HepG2 (cell line): ENCODE data around the gene ROMO1. TPM values are rescaled to one million over a fixed set of nuclear protein-coding genes. Genes with fewer than 3 reads are reported as not detected.
A peak's percentile ranks its signal among the peaks of the same experiment; 100 is the strongest.

ENCODE experiments used
- EHMT2 ChIP-seq: fragments of 200-600 bp; sonication (generic); IDR thresholded peaks from 2 replicates; pipeline ENCODE4 v1.7.0; 2017; ENCODE audit warnings: antibody characterized with exemption, low read depth, low read length, borderline replicate concordance
- HOXD1 ChIP-seq: sonication (generic); formaldehyde crosslinking; IDR thresholded peaks from 2 replicates; pipeline ENCODE4 v1.5.0; 2020; ENCODE audit warnings: missing genetic modification reagents
- MED13 ChIP-seq: sonication (generic); formaldehyde crosslinking; IDR thresholded peaks from 2 replicates; pipeline ENCODE4 v1.5.0; 2020; ENCODE audit warnings: missing genetic modification reagents
- SP140L ChIP-seq: sonication (generic); formaldehyde crosslinking; IDR thresholded peaks from 2 replicates; pipeline ENCODE4 v1.4.0; 2020; ENCODE audit warnings: missing genetic modification reagents, borderline replicate concordance
- ZMYM2 ChIP-seq: sonication (generic); formaldehyde crosslinking; IDR thresholded peaks from 2 replicates; pipeline ENCODE4 v1.8.0; 2022; ENCODE audit warnings: mild to moderate bottlenecking, missing genetic modification reagents
- ZNF232 ChIP-seq: sonication (generic); formaldehyde crosslinking; IDR thresholded peaks from 2 replicates; pipeline ENCODE4 v1.4.0; 2020; ENCODE audit warnings: missing genetic modification reagents, borderline replicate concordance
- ZNF468 ChIP-seq: sonication (generic); formaldehyde crosslinking; IDR thresholded peaks from 2 replicates; pipeline ENCODE4 v1.8.0; 2022; ENCODE audit warnings: mild to moderate bottlenecking, moderate library complexity, missing genetic modification reagents
- ZNF672 ChIP-seq: sonication (generic); formaldehyde crosslinking; IDR thresholded peaks from 2 replicates; pipeline ENCODE4 v1.8.1; 2022; ENCODE audit warnings: missing genetic modification reagents
- ZNF770 ChIP-seq: sonication (generic); formaldehyde crosslinking; IDR thresholded peaks from 2 replicates; pipeline ENCODE4 v1.5.0; 2020; ENCODE audit warnings: mild to moderate bottlenecking, missing genetic modification reagents
- polyA plus RNA-seq, 8 experiments: library from polyadenylated mRNA; depleted of rRNA in 3 of 8; stranded (reverse) in 7 of 8; unstranded in 1 of 8; fragments of >200 nt; fragmentation: Illumina TruSeq in 4 of 8; extraction: Trizol in 4 of 8; gene quantifications; 2 replicates each; pipeline versions ENCODE4 v1.2.1 to v1.2.3, GENCODE V29; 2011 to 2016; ENCODE audit warnings: low read depth in 4 of 8, missing spikeins in 1 of 8, mixed read lengths in 1 of 8; ENCODE audit not compliant: insufficient read depth in 1 of 8
- total RNA-seq, 5 experiments: library from RNA; depleted of rRNA; stranded (reverse); fragments of >200 nt; fragmentation: Illumina TruSeq; extraction: Trizol; gene quantifications; 2 replicates each; pipeline ENCODE4 v1.2.3, GENCODE V29; 2016; ENCODE audit warnings: low read depth in 1 of 5
- TF ChIP-seq, protein P1 (sequence below): sonication (generic); formaldehyde crosslinking; IDR thresholded peaks from 2 replicates; pipeline ENCODE4 v1.4.0; 2020; ENCODE audit warnings: mild to moderate bottlenecking, missing genetic modification reagents
- TF ChIP-seq, protein P2 (sequence below), 2 experiments: sonication (generic) in 1 of 2; formaldehyde crosslinking in 1 of 2; IDR thresholded peaks; 2 replicates each; pipeline versions ENCODE4 v1.6.1 to v1.9.0; 2014 to 2022; ENCODE audit warnings: antibody characterized with exemption in 1 of 2, borderline replicate concordance in 1 of 2, inconsistent platforms in 1 of 2, low read depth in 1 of 2, missing genetic modification reagents in 1 of 2
- TF ChIP-seq, protein P3 (sequence below): sonication (generic); formaldehyde crosslinking; IDR thresholded peaks from 2 replicates; pipeline ENCODE4 v1.4.0; 2020; ENCODE audit warnings: mild to moderate bottlenecking, missing genetic modification reagents
- TF ChIP-seq, protein P4 (sequence below): IDR thresholded peaks from 2 replicates; pipeline ENCODE4 v1.6.1; 2016; ENCODE audit warnings: mild to moderate bottlenecking, missing biosample characterization, missing genetic modification reagents

The ROMO1 gene
- total and polyA plus RNA-seq, 2 of the 13 experiments (the other 11 are each of a cell fraction or from before 2014, with no cell fraction given) = 636 to 755 TPM

- TF ChIP-seq, protein P1, sequence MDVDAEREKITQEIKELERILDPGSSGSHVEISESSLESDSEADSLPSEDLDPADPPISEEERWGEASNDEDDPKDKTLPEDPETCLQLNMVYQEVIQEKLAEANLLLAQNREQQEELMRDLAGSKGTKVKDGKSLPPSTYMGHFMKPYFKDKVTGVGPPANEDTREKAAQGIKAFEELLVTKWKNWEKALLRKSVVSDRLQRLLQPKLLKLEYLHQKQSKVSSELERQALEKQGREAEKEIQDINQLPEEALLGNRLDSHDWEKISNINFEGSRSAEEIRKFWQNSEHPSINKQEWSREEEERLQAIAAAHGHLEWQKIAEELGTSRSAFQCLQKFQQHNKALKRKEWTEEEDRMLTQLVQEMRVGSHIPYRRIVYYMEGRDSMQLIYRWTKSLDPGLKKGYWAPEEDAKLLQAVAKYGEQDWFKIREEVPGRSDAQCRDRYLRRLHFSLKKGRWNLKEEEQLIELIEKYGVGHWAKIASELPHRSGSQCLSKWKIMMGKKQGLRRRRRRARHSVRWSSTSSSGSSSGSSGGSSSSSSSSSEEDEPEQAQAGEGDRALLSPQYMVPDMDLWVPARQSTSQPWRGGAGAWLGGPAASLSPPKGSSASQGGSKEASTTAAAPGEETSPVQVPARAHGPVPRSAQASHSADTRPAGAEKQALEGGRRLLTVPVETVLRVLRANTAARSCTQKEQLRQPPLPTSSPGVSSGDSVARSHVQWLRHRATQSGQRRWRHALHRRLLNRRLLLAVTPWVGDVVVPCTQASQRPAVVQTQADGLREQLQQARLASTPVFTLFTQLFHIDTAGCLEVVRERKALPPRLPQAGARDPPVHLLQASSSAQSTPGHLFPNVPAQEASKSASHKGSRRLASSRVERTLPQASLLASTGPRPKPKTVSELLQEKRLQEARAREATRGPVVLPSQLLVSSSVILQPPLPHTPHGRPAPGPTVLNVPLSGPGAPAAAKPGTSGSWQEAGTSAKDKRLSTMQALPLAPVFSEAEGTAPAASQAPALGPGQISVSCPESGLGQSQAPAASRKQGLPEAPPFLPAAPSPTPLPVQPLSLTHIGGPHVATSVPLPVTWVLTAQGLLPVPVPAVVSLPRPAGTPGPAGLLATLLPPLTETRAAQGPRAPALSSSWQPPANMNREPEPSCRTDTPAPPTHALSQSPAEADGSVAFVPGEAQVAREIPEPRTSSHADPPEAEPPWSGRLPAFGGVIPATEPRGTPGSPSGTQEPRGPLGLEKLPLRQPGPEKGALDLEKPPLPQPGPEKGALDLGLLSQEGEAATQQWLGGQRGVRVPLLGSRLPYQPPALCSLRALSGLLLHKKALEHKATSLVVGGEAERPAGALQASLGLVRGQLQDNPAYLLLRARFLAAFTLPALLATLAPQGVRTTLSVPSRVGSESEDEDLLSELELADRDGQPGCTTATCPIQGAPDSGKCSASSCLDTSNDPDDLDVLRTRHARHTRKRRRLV (CRISPR knock-in tag) = peak; percentile 96
- TF ChIP-seq ZNF232 (CRISPR knock-in tag) (peak; percentile 88), ZNF672 (CRISPR knock-in tag) (no peak), ZMYM2 (CRISPR knock-in tag) (peak; percentile 66; the same call in 1 of the 2 replicates), EHMT2 (no peak), ZNF770 (CRISPR knock-in tag) (peak; percentile 78; the same call in 1 of the 2 replicates), MED13 (CRISPR knock-in tag) (peak; percentile 86; the same call in 1 of the 2 replicates), HOXD1 (peak; percentile 96), ZNF468 (CRISPR knock-in tag) (peak; percentile 95; the same call in 1 of the 2 replicates), SP140L (peak; percentile 88; the same call in 1 of the 2 replicates)
- TF ChIP-seq, protein P2, sequence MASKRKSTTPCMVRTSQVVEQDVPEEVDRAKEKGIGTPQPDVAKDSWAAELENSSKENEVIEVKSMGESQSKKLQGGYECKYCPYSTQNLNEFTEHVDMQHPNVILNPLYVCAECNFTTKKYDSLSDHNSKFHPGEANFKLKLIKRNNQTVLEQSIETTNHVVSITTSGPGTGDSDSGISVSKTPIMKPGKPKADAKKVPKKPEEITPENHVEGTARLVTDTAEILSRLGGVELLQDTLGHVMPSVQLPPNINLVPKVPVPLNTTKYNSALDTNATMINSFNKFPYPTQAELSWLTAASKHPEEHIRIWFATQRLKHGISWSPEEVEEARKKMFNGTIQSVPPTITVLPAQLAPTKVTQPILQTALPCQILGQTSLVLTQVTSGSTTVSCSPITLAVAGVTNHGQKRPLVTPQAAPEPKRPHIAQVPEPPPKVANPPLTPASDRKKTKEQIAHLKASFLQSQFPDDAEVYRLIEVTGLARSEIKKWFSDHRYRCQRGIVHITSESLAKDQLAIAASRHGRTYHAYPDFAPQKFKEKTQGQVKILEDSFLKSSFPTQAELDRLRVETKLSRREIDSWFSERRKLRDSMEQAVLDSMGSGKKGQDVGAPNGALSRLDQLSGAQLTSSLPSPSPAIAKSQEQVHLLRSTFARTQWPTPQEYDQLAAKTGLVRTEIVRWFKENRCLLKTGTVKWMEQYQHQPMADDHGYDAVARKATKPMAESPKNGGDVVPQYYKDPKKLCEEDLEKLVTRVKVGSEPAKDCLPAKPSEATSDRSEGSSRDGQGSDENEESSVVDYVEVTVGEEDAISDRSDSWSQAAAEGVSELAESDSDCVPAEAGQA (IDR thresholded peaks at IDR 0.05; ENCODE audit: low read depth) = peak; percentile 86
- TF ChIP-seq, protein P2 (CRISPR knock-in tag; IDR thresholded peaks at IDR 0.05; ENCODE audit: borderline replicate concordance) = peak; percentile 16; the same call in 1 of the 2 replicates
- TF ChIP-seq, protein P3, sequence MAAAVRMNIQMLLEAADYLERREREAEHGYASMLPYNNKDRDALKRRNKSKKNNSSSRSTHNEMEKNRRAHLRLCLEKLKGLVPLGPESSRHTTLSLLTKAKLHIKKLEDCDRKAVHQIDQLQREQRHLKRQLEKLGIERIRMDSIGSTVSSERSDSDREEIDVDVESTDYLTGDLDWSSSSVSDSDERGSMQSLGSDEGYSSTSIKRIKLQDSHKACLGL = peak; percentile 99
- TF ChIP-seq, protein P4, sequence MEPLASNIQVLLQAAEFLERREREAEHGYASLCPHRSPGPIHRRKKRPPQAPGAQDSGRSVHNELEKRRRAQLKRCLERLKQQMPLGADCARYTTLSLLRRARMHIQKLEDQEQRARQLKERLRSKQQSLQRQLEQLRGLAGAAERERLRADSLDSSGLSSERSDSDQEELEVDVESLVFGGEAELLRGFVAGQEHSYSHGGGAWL (CRISPR knock-in tag) = peak; percentile 98
Measured at GRCh38 chr20:35699127-35699956, at the start of gene ROMO1, which contains the start of gene NFS1 (continued).
